K562 (cell line): ENCODE results near the gene DCUN1D3. TPM values are rescaled to one million over a fixed set of nuclear protein-coding genes. Genes with fewer than 3 reads are reported as not detected.

Source experiments
- CBX5 ChIP-seq: IDR thresholded peaks from 2 replicates; pipeline ENCODE4 v1.6.1; 2014; ENCODE audit warnings: low read depth, borderline replicate concordance
- COPS2 ChIP-seq: fragments of 450-650 bp; conservative IDR thresholded peaks from 2 replicates; pipeline ENCODE4 v1.6.1; 2016; ENCODE audit warnings: mild to moderate bottlenecking, moderate library complexity
- EGR1 ChIP-seq: fragments of 450-650 bp; conservative IDR thresholded peaks from 2 replicates; pipeline ENCODE4 v1.6.1; 2017; ENCODE audit warnings: mild to moderate bottlenecking
- REST ChIP-seq, 2 experiments: fragments of 450-650 bp; formaldehyde crosslinking in 1 of 2; IDR thresholded peaks; 2 replicates each; pipeline versions ENCODE4 v1.4.0 to v1.6.1; 2014 to 2020; ENCODE audit warnings: mild to moderate bottlenecking in 2 of 2, borderline replicate concordance in 1 of 2, low read depth in 1 of 2
- TFE3 ChIP-seq: fragments of 450-650 bp; formaldehyde crosslinking; IDR thresholded peaks from 2 replicates; pipeline ENCODE4 v1.4.0; 2020; ENCODE audit warnings: mild to moderate bottlenecking, mixed read lengths
- ZC3H4 ChIP-seq: sonication (generic); formaldehyde crosslinking; IDR thresholded peaks from 2 replicates; pipeline ENCODE4 v1.9.0; 2021; ENCODE audit warnings: missing genetic modification reagents, borderline replicate concordance
- ZNF449 ChIP-seq: fragments of 250-450 bp; sonication (Bioruptor Pico); IDR thresholded peaks from 2 replicates; pipeline ENCODE4 v1.8.0; 2022; ENCODE audit warnings: moderate library complexity, mild to moderate bottlenecking, inconsistent platforms
- ZNF518B ChIP-seq: fragments of 250-450 bp; sonication (Bioruptor Pico); IDR thresholded peaks from 2 replicates; pipeline ENCODE4 v1.5.0; 2021; ENCODE audit warnings: mild to moderate bottlenecking, moderate library complexity
- polyA plus RNA-seq, 8 experiments: library from polyadenylated mRNA; depleted of rRNA in 4 of 8; stranded (reverse) in 5 of 8; unstranded in 3 of 8; fragments of >200 nt; fragmentation: Nextera tagmentation in 2 of 8; fragmentation: Illumina TruSeq in 1 of 8; extraction: Ambion mirVana in 2 of 8; extraction: Trizol in 1 of 8; gene quantifications; 2 replicates each; pipeline versions ENCODE4 v1.2.1 to v1.2.3, GENCODE V29; 2011 to 2014; ENCODE audit warnings: inconsistent platforms in 1 of 8, missing spikeins in 1 of 8
- total RNA-seq, 7 experiments: library from RNA; depleted of rRNA in 6 of 7; stranded (reverse); fragments of >200 nt in 6 of 7; fragmentation: Illumina TruSeq in 2 of 7; extraction: Trizol in 2 of 7; gene quantifications; 2 replicates each; pipeline versions ENCODE4 v1.2.1 to v1.2.3, GENCODE V29; 2011 to 2021; ENCODE audit warnings: low replicate concordance in 1 of 7
- TF ChIP-seq, protein P1 (sequence below): fragments of 450-650 bp; conservative IDR thresholded peaks from 2 replicates; pipeline ENCODE4 v1.6.1; 2016; ENCODE audit warnings: missing genetic modification characterization, low read depth, mild to moderate bottlenecking, control low read depth, missing compliant biosample characterization

Gene DCUN1D3
- total and polyA plus RNA-seq, 9 of the 15 experiments (the other 6 are each of a cell fraction or from before 2014, with no cell fraction given), result 1.0 to 4.7 (median 2.2) TPM

- no peak for TF ChIP-seq ZC3H4
- TF ChIP-seq ZNF449, result no peak
- TF ChIP-seq EGR1, result peak; percentile 98
- no peak for TF ChIP-seq COPS2
- no peak for TF ChIP-seq TFE3 (CRISPR knock-in tag)
- no peak for TF ChIP-seq CBX5
- no peak for TF ChIP-seq REST (IDR thresholded peaks at IDR 0.05; ENCODE audit: borderline replicate concordance)
- peak; percentile 68; the same call in 1 of the 2 replicates for TF ChIP-seq REST (CRISPR knock-in tag; IDR thresholded peaks at IDR 0.05; ENCODE audit: low read depth)
- TF ChIP-seq, protein P1, sequence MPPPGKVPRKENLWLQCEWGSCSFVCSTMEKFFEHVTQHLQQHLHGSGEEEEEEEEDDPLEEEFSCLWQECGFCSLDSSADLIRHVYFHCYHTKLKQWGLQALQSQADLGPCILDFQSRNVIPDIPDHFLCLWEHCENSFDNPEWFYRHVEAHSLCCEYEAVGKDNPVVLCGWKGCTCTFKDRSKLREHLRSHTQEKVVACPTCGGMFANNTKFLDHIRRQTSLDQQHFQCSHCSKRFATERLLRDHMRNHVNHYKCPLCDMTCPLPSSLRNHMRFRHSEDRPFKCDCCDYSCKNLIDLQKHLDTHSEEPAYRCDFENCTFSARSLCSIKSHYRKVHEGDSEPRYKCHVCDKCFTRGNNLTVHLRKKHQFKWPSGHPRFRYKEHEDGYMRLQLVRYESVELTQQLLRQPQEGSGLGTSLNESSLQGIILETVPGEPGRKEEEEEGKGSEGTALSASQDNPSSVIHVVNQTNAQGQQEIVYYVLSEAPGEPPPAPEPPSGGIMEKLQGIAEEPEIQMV (tag), result no peak
- no peak for TF ChIP-seq ZNF518B
Observed at GRCh38 chr16:20900299-20901067, at the start of gene DCUN1D3, which contains the start of gene LYRM1 (continued).
